ENCODE data around the gene DNAJB9.

The DNAJB9 gene

GRCh38 chr7:108565987-108566386 lies 3.7 kb upstream of the DNAJB9 start:
- Histone ChIP-seq H3K27ac (ENCODE audit: low read depth, low read length) (no peak overlapping the region), H3K9ac (ENCODE audit: low read length) (no peak overlapping the region), H3K9me2 (replicated peaks; ENCODE audit: insufficient read depth, low read length) (no peaks in the 10 kb centered on the region), H2AFZ (ENCODE audit: low read depth, low read length, severe bottlenecking) (no peak overlapping the region), H3K27me3 (ENCODE audit: low read length) (no peaks in the 10 kb centered on the region), H3K4me3 (ENCODE audit: insufficient read depth, low read length, poor library complexity, severe bottlenecking) (no peak overlapping the region), H3F3A (ENCODE audit: insufficient read depth) (peaks cover 3% of the 10 kb centered on the region; the same call in 1 of the 2 replicates), H3K9me3 (ENCODE audit: insufficient read depth, low read length) (no peaks in the 10 kb centered on the region), H4K20me1 (ENCODE audit: low read depth, low read length) (no peaks in the 10 kb centered on the region), H3K4me2 (ENCODE audit: low read depth, low read length, poor library complexity, severe bottlenecking) (no peak overlapping the region), H3K36me3 (ENCODE audit: low read length) (peaks cover 25% of the 10 kb centered on the region; the same call in 1 of the 2 replicates), H3K79me2 (ENCODE audit: insufficient read depth, low read length) (peaks cover 53% of the 10 kb centered on the region)
- no peak for TF ChIP-seq EZH2phosphoT487 (conservative IDR thresholded peaks at IDR 0.05; ENCODE audit: low read length)
- TF ChIP-seq CTCF (IDR thresholded peaks at IDR 0.05; ENCODE audit: insufficient read depth, low read length, poor library complexity, severe bottlenecking), result no peak

- H3K27me3 ChIP-seq (ENCODE audit: low read length), result no peaks in the 10 kb centered on the region
- H2AFZ ChIP-seq (ENCODE audit: low read depth, low read length, severe bottlenecking), result peak overlapping the region; percentile 62
- H4K20me1 ChIP-seq (ENCODE audit: low read depth, low read length), result no peaks in the 10 kb centered on the region
- H3K9me2 ChIP-seq (replicated peaks; ENCODE audit: insufficient read depth, low read length), result no peaks in the 10 kb centered on the region
- peaks cover 38% of the 10 kb centered on the region; the same call in 1 of the 2 replicates for H3K36me3 ChIP-seq (ENCODE audit: low read length)
- H3K4me3 ChIP-seq (ENCODE audit: insufficient read depth, low read length, poor library complexity, severe bottlenecking), result peak overlapping the region; percentile 85
- H3K9ac ChIP-seq (ENCODE audit: low read length), result peak overlapping the region; percentile 93
- peak overlapping the region; percentile 78 for H3K4me2 ChIP-seq (ENCODE audit: low read depth, low read length, poor library complexity, severe bottlenecking)
- TF ChIP-seq CTCF (IDR thresholded peaks at IDR 0.05; ENCODE audit: insufficient read depth, low read length, poor library complexity, severe bottlenecking) (no peak), EZH2phosphoT487 (conservative IDR thresholded peaks at IDR 0.05; ENCODE audit: low read length) (no peak)
- peaks cover 74% of the 10 kb centered on the region for H3K79me2 ChIP-seq (ENCODE audit: insufficient read depth, low read length)
- peak overlapping the region; percentile 89 for H3K27ac ChIP-seq (ENCODE audit: low read depth, low read length)
- peaks cover 3% of the 10 kb centered on the region; the same call in 1 of the 2 replicates for H3F3A ChIP-seq (ENCODE audit: insufficient read depth)
- no peaks in the 10 kb centered on the region for H3K9me3 ChIP-seq (ENCODE audit: insufficient read depth, low read length)
Observed at GRCh38 chr7:108568801-108569380, 783 bp upstream of the DNAJB9 start.

- no peaks in the 10 kb centered on the region for H3K9me2 ChIP-seq (replicated peaks; ENCODE audit: insufficient read depth, low read length)
- no peak for TF ChIP-seq CTCF (IDR thresholded peaks at IDR 0.05; ENCODE audit: insufficient read depth, low read length, poor library complexity, severe bottlenecking)
- H3F3A ChIP-seq (ENCODE audit: insufficient read depth), result 0 out of 2 replicates have a peak, but pooled peaks cover 3% of the 10 kb centered on the region
- no peaks in the 10 kb centered on the region for H3K9me3 ChIP-seq (ENCODE audit: insufficient read depth, low read length)
- peak overlapping the region; percentile 79 for H3K4me3 ChIP-seq (ENCODE audit: insufficient read depth, low read length, poor library complexity, severe bottlenecking)
- peak overlapping the region; percentile 93 for H3K9ac ChIP-seq (ENCODE audit: low read length)
- peaks cover 70% of the 10 kb centered on the region for H3K79me2 ChIP-seq (ENCODE audit: insufficient read depth, low read length)
- H2AFZ ChIP-seq (ENCODE audit: low read depth, low read length, severe bottlenecking), result peak overlapping the region; percentile 81
- H3K36me3 ChIP-seq (ENCODE audit: low read length), result peaks cover 34% of the 10 kb centered on the region; the same call in 1 of the 2 replicates
- H4K20me1 ChIP-seq (ENCODE audit: low read depth, low read length), result no peaks in the 10 kb centered on the region
- H3K4me2 ChIP-seq (ENCODE audit: low read depth, low read length, poor library complexity, severe bottlenecking), result peak overlapping the region; percentile 92
- peak overlapping the region; percentile 71 for H3K27ac ChIP-seq (ENCODE audit: low read depth, low read length)
- no peaks in the 10 kb centered on the region for H3K27me3 ChIP-seq (ENCODE audit: low read length)
Observed at GRCh38 chr7:108570146-108570755, 577 bp downstream of the DNAJB9 start.

Data from SU-DHL-6 (cell line).